Activated CD4-positive, CD25-positive, alpha-beta regulatory T cell treated with anti-CD3 and anti-CD28 coated beads, Interleukin-2, amount 50 U/mL, for 72 hours (primary cell): ENCODE results near the gene PGM2.
A peak's percentile ranks its signal among the peaks of the same experiment; 100 is the strongest.
"Not testable (repeated sequence)": the region's sequence is repeated elsewhere in the genome, so short reads cannot be mapped to it uniquely, and the experiment has no call there.

Experiments used
- DNase-seq: peaks from one replicate; pipeline ENCODE4 v3.0.0; 2021

The PGM2 gene

DNA sequence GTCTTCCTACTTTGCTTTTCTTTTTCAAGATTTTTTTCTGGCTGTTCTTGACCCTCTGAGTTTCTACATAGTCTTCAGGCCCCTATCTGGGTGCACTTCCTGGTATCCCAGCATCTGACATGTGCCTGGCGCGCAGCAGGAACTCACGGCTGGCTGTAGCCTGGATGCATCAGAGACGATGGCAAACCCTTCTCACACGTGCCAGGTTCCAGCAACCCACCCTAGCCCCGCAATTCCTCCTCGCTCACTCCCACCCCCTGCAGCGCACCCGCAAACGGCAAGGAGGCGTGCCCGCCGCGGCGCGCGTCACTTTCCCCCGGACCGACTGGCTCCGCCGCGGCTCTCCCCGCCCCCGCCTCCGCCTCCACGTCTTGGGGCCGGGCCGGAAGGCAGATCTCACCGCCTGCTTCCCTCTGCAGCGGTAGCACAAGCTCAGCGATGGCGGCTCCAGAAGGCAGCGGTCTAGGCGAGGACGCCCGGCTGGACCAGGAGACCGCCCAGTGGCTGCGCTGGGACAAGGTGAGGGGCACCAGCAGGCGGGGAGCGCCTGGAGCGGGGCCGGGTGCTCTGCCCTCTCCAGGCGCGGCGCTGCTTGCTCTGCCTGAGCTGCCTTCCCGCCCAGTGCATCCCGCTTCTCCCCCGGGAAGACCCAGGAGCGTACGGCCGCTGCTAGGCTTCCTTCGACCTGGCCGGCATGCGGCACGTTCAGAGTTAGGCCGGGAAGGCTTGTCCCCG lies at the start of gene PGM2:
Gene PGM2 (plus strand): TSS at position 392 of the 735 bp plus-strand sequence. CDS start 47 bp downstream, at position 439.
- DNase-seq: peak; percentile 90

DNA sequence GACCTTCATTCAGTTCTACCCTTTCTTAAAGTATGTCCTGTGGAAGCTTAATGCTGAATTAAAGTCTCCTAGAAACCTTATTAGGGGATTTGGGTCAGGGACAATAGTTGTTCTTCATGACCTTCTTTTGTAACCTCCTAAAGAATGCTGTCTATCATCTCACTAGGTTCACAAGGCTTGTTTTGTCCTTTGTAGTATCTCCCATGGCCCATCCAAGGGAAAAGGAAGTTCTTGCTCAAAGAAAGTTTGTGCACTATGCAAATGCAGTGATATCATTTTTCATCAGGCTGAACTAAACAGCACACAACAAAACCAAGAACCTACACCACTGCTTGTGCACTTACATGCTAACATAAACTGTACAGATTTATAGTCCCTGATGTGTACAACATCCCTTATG lies 46.6 kb upstream of the PGM2 start:
- DNase-seq: no peak

- no peak for DNase-seq
Measured at GRCh38 chr4:37780444-37781130, 45.9 kb upstream of the PGM2 start.

DNA sequence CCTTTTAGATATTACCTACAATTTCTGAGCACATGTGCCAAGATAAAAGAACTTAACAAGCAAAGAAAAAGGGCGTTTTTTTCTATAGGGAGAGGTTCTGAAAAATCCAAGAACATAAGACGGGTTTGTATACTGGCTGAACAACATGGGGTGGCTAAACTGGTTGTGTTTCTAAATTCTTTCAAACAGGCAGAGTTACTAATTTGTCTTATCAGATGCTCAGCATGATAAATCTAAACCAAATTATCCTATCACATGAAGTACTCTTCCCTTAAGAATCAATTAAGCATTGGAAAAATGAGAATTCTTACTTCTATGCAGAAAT lies 45.4 kb upstream of the PGM2 start:
- DNase-seq: no peak

DNA sequence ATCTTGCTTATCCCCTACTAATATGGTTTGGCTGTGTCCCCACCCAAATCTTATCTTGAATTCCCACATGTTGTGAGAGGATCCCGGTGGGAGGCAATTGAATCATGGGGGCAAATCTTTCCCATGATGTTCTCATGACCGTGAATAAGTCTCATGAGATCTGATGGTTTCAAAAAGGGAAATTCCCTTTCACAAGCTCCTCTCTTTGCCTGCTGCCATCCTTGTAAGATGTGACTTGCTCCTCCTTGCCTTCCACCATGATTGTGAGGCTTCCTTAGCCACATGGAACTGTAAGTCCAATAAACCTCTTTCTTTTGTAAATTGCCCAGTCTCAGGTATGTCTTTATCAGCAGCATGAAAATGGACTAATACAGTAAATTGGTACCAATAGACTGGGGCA lies 40.2 kb upstream of the PGM2 start:
- DNase-seq: not testable (repeated sequence)

GRCh38 chr4:37787883-37788460 lies 38.5 kb upstream of the PGM2 start:
- DNase-seq: not testable (repeated sequence)

DNA sequence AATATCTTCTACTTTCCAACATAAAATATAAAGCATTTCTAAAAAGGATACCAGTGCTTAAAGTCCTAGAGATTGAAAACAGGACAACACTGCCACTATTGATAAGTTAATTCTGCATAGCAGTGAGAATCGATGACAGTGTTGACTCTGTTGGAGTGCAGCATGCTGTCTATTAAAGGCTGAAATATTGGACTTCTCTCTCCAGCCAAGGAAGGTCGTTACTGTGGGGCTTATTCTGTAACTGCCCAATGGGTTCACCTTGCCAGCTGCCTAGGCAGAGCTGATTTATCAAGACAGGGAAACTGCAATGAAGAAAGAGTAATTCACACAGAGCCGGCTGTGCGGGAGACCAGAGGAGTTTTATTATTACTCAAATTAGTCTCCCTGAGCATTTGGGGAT lies 37.7 kb upstream of the PGM2 start:
- DNase-seq: no peak

- DNase-seq: no peak
Measured at GRCh38 chr4:37792241-37792640, 34.2 kb upstream of the PGM2 start.

DNA sequence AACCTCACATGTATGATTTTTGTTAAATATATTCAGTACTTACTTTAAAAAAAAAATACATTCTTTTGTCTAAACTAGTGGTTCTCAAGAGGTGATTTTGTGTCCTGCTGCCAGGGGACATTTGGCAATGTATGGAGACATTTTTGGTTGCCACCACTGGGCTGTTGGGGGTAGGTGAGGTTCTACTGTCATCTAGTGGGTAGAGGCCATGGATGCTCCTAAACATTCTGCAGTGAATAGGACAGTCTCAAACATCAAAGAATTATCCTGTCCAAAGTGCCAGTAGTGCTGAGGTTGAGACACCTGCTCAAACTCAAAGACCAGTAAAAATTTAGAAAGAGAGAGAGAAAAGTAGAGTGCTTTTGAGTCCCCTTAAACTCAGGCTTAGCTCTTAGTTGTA lies 32.9 kb upstream of the PGM2 start:
- no peak for DNase-seq

- no peak for DNase-seq
Measured at GRCh38 chr4:37794056-37794455, 32.4 kb upstream of the PGM2 start.

DNA sequence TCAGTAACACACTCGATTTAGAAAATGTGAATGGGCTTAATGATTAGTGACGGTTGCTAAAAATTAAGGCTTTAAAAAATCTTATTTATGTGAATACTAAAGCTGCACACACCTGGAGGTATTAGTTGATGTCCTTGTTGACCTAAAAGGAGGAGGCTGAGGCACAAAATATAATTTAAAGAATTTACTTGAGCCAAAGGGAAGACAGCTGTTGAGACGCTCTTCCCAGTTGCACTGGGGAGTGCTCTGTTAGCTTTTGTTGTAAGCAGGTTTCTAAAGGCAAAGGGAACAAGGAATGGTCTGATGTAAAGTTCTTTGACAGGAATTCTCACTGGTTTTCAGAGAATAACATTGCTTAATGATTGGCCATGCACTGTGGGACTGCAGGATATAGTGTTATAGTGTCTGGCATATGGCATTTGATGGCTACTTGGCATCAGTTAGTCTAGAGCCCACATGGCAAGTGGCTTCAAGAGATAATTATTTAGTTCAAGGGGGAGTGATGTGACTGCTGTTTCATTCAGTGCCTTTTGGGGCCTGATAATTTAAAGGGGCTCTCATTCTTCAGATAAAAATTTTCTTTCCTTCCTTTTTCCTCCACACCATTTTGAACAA lies 30.8 kb upstream of the PGM2 start:
- DNase-seq: no peak

- DNase-seq: no peak
Measured at GRCh38 chr4:37797374-37797773, 29.1 kb upstream of the PGM2 start.

- no peak for DNase-seq
Measured at GRCh38 chr4:37797923-37798322, 28.6 kb upstream of the PGM2 start.

DNA sequence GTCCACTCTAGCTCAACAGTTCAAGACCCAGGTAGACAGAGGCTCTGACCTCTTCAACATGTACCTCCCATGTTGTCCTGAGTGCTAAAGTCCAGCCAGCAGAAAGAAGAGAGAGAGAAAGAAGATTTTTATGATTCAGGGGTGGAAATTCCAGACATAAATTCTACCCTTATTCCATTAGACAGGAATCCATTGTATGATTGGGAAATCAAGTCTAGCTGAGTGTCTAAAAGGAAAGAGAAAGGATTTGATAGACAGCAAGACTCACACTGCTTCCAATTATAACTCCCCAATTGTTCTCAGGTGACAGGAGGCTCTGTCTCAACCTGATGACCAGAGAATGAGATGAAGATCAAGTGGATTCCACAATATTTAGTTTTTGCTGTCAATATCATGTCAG lies 27.9 kb upstream of the PGM2 start:
- no peak for DNase-seq

- no peak for DNase-seq
Measured at GRCh38 chr4:37799941-37800554, 26.4 kb upstream of the PGM2 start.

DNA sequence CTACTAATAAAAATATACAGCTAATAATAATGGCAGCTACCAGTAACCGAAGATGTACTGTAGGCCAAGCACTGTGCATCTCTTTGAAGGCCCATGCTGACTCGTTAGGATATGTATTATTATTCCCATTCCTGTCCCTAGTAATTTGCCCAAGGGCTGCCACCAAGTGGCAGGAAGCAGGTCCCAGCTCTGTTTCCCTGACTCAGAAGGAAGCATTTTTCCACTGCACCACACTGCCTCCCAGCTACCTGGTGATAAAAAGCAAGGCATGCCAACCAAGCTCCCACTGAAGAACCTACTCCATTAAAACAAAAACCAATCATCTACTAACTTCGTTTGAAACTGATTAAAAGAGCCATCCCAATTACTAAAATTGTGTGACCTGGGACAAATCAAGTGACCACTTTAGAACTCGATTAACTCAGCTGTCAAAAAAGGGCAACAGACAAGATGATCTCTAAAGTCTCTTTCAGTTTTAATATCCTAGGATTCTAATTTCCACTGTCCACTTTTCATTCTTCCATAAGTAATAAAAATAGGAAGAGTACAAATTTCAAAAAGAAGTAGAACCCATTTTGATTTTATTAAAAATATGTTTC lies 24.3 kb upstream of the PGM2 start:
- DNase-seq: no peak

GRCh38 chr4:37803348-37803973 lies 23.0 kb upstream of the PGM2 start:
- no peak for DNase-seq

DNA sequence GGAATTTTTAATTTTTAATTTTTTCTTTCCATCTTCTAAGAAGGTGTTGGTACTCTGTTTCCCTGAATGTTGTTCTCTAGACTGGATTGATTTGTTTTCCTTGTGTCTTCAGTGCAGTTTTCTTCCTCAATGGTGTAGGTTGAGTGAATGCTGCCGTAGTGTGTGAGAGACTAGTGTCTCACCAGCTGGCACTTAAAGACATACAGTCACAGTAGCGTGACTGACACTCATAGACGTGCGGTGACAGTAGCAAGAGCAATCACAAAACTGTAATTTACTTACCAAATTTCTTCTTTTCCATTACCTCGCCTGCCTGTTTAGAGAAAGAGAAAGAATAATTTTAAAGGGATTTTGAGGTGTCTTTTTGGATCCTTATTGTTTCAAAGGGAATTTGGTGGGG lies 21.4 kb upstream of the PGM2 start:
- no peak for DNase-seq

DNA sequence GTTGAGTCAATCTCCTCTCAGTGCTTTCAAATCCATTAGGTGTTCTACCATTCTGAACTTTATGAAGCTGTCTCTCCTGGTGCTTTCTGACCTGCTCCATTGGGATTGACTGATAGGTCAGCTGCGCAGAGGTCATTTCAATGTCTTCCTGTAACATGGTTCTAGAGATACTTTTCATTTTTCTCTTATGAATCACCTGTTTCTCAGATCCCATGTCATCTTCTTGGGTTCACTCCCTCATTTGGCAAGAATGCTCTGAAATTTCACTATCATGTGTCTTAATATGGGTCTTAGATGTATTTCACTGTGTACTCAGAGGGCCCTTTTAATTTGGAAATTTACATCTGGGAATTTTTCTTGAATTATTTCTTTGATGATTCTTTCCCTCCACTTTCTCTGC lies 13.8 kb upstream of the PGM2 start:
- DNase-seq: no peak

DNA sequence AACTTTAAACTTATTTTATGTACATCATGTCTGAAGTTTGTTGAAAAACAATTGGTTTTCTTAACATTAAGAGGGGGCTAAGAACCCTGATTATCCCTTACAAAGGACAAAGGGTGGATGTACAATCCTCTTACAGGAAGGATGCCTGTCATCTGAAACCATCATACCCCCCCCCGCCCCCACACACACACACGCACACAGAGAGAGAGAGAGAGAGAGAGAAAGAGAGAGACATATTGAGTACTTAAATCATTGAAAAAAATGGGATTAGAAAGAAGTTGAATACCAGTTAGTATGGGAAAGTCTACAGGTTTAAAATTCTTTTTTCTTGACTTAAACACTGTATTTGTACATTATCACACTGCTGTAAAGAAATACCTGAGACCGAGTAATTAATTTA lies 10.9 kb upstream of the PGM2 start:
- no peak for DNase-seq

GRCh38 chr4:37816006-37816405 lies 10.5 kb upstream of the PGM2 start:
- no peak for DNase-seq

GRCh38 chr4:37816719-37817118 lies 9.8 kb upstream of the PGM2 start:
- DNase-seq: no peak

- DNase-seq: no peak
Measured at GRCh38 chr4:37818752-37819151, 7.7 kb upstream of the PGM2 start.
